ENCODE results near the gene SGTA.

Gene SGTA

GRCh38 chr19:2813235-2814160 lies 30.4 kb upstream of the SGTA start:
- no peak for DNase-seq
- TF ChIP-seq GATA1 (IDR thresholded peaks at IDR 0.05; ENCODE audit: low read depth, low read length), result no peak

GRCh38 chr19:2812414-2813234 lies 29.6 kb upstream of the SGTA start:
- DNase-seq, result no peak
- TF ChIP-seq POLR2A (IDR thresholded peaks at IDR 0.05; ENCODE audit: low read length) (no peak), GATA1 (IDR thresholded peaks at IDR 0.05; ENCODE audit: low read depth, low read length) (no peak)

GRCh38 chr19:2811735-2812413 lies 28.8 kb upstream of the SGTA start:
- TF ChIP-seq GATA1 (IDR thresholded peaks at IDR 0.05; ENCODE audit: low read depth, low read length), result no peak
- no peak for TF ChIP-seq POLR2A (IDR thresholded peaks at IDR 0.05; ENCODE audit: low read length)

GRCh38 chr19:2811221-2811722 lies 28.2 kb upstream of the SGTA start:
- no peak for TF ChIP-seq GATA1 (IDR thresholded peaks at IDR 0.05; ENCODE audit: low read depth, low read length)
- TF ChIP-seq POLR2A (IDR thresholded peaks at IDR 0.05; ENCODE audit: low read length), result no peak
- DNase-seq, result no peak

More at GRCh38 chr19:2811735-2812413, 28.8 kb upstream of the SGTA start:
- no peak for DNase-seq

GRCh38 chr19:2810141-2811091 lies 27.3 kb upstream of the SGTA start:
- no peak for TF ChIP-seq GATA1 (IDR thresholded peaks at IDR 0.05; ENCODE audit: low read depth, low read length)
- no peak for TF ChIP-seq POLR2A (IDR thresholded peaks at IDR 0.05; ENCODE audit: low read length)
- no peak for DNase-seq

GRCh38 chr19:2809387-2810140 lies 26.5 kb upstream of the SGTA start:
- DNase-seq, result no peak
- TF ChIP-seq POLR2A (IDR thresholded peaks at IDR 0.05; ENCODE audit: low read length) (no peak), GATA1 (IDR thresholded peaks at IDR 0.05; ENCODE audit: low read depth, low read length) (no peak)

- DNase-seq, result no peak
- TF ChIP-seq POLR2A (IDR thresholded peaks at IDR 0.05; ENCODE audit: low read length) (no peak), GATA1 (IDR thresholded peaks at IDR 0.05; ENCODE audit: low read depth, low read length) (no peak)
Measured at GRCh38 chr19:2808129-2808941, 25.3 kb upstream of the SGTA start.

- TF ChIP-seq GATA1 (IDR thresholded peaks at IDR 0.05; ENCODE audit: low read depth, low read length) (no peak), POLR2A (IDR thresholded peaks at IDR 0.05; ENCODE audit: low read length) (no peak)
- no peak for DNase-seq
Measured at GRCh38 chr19:2807379-2808128, 24.5 kb upstream of the SGTA start.

GRCh38 chr19:2806736-2807378 lies 23.8 kb upstream of the SGTA start:
- no peak for TF ChIP-seq GATA1 (IDR thresholded peaks at IDR 0.05; ENCODE audit: low read depth, low read length)
- no peak for TF ChIP-seq POLR2A (IDR thresholded peaks at IDR 0.05; ENCODE audit: low read length)

GRCh38 chr19:2805991-2806649 lies 23.0 kb upstream of the SGTA start:
- TF ChIP-seq POLR2A (IDR thresholded peaks at IDR 0.05; ENCODE audit: low read length), result no peak
- no peak for TF ChIP-seq GATA1 (IDR thresholded peaks at IDR 0.05; ENCODE audit: low read depth, low read length)
- DNase-seq, result no peak

More at GRCh38 chr19:2806736-2807378, 23.8 kb upstream of the SGTA start:
- no peak for DNase-seq

All from erythroblast (primary cell).